SK-N-SH treated with all-trans-retinoic acid at 6 μM for 48 hours (cell line): ENCODE measurements around the gene PARS2.

Source experiments
- CREB5 ChIP-seq: fragments of 250-450 bp; sonication (Bioruptor Pico); IDR thresholded peaks from 2 replicates; pipeline ENCODE4 v1.5.1; 2020; ENCODE audit warnings: low read depth, mild to moderate bottlenecking, moderate library complexity
- TOX ChIP-seq: fragments of 250-450 bp; sonication (Bioruptor Pico); IDR thresholded peaks from 2 replicates; pipeline ENCODE4 v1.8.0; 2021; ENCODE audit warnings: mild to moderate bottlenecking, moderate library complexity, borderline replicate concordance

- TF ChIP-seq TOX (CRISPR knock-in tag), result no peak
- TF ChIP-seq CREB5 (CRISPR knock-in tag), result no peak
Observed at GRCh38 chr1:54715493-54716298, 48.6 kb downstream of the PARS2 start, which contains the start of gene TTC4.
